ENCODE results near the gene PLA2G15. TPM values are rescaled to one million over a fixed set of nuclear protein-coding genes. Genes with fewer than 3 reads are reported as not detected.
A peak's percentile ranks its signal among the peaks of the same experiment; 100 is the strongest.

PLA2G15 gene
- total RNA-seq, 1 donor from 2014 or later: 29.6 TPM

- Mint-ChIP-seq H3K27ac (ENCODE audit: unreplicated experiment) (peak overlapping the region; percentile 77), H3K4me3 (ENCODE audit: unreplicated experiment) (no peak overlapping the region), H3K27me3 (ENCODE audit: low read depth) (no peaks in the 10 kb centered on the region), H3K36me3 (ENCODE audit: low read depth) (peaks cover 45% of the 10 kb centered on the region), H3K4me1 (ENCODE audit: low read depth) (peaks cover 33% of the 10 kb centered on the region), H3K9me3 (ENCODE audit: low read depth) (no peaks in the 10 kb centered on the region)
- TF ChIP-seq CTCF (IDR thresholded peaks at IDR 0.05): no peak
- DNase-seq (ENCODE audit: low spot score): no peak
Measured at GRCh38 chr16:68299571-68300453, 54.6 kb downstream of the PLA2G15 start.

GRCh38 chr16:68300734-68301459, 55.7 kb downstream of the PLA2G15 start:
- no peak overlapping the region for H3K4me3 Mint-ChIP-seq (ENCODE audit: unreplicated experiment)
- peak overlapping the region; percentile 54 for H3K27ac Mint-ChIP-seq (ENCODE audit: unreplicated experiment)
- H3K27me3 Mint-ChIP-seq (ENCODE audit: low read depth): no peaks in the 10 kb centered on the region
- peaks cover 33% of the 10 kb centered on the region for H3K4me1 Mint-ChIP-seq (ENCODE audit: low read depth)
- no peak for DNase-seq (ENCODE audit: low spot score)
- peaks cover 39% of the 10 kb centered on the region for H3K36me3 Mint-ChIP-seq (ENCODE audit: low read depth)
- no peak for TF ChIP-seq CTCF (IDR thresholded peaks at IDR 0.05)
- H3K9me3 Mint-ChIP-seq (ENCODE audit: low read depth): no peaks in the 10 kb centered on the region

GRCh38 chr16:68306633-68307032, 61.5 kb downstream of the PLA2G15 start:
- no peak for DNase-seq (ENCODE audit: low spot score)
- Mint-ChIP-seq H3K9me3 (ENCODE audit: low read depth) (no peaks in the 10 kb centered on the region), H3K4me1 (ENCODE audit: low read depth) (peaks cover 17% of the 10 kb centered on the region), H3K36me3 (ENCODE audit: low read depth) (peaks cover 21% of the 10 kb centered on the region), H3K27me3 (ENCODE audit: low read depth) (no peaks in the 10 kb centered on the region), H3K4me3 (ENCODE audit: unreplicated experiment) (no peak overlapping the region), H3K27ac (ENCODE audit: unreplicated experiment) (no peak overlapping the region)
- TF ChIP-seq CTCF (IDR thresholded peaks at IDR 0.05): no peak

GRCh38 chr16:68309799-68310198, 64.6 kb downstream of the PLA2G15 start:
- H3K27ac Mint-ChIP-seq (ENCODE audit: unreplicated experiment): peak overlapping the region; percentile 96
- no peaks in the 10 kb centered on the region for H3K9me3 Mint-ChIP-seq (ENCODE audit: low read depth)
- TF ChIP-seq CTCF (IDR thresholded peaks at IDR 0.05): no peak
- DNase-seq (ENCODE audit: low spot score): no peak
- no peaks in the 10 kb centered on the region for H3K27me3 Mint-ChIP-seq (ENCODE audit: low read depth)
- peaks cover 22% of the 10 kb centered on the region for H3K4me1 Mint-ChIP-seq (ENCODE audit: low read depth)
- peaks cover 9% of the 10 kb centered on the region for H3K36me3 Mint-ChIP-seq (ENCODE audit: low read depth)
- peak overlapping the region; percentile 94 for H3K4me3 Mint-ChIP-seq (ENCODE audit: unreplicated experiment)

- Mint-ChIP-seq H3K9me3 (ENCODE audit: low read depth) (no peaks in the 10 kb centered on the region), H3K27ac (ENCODE audit: unreplicated experiment) (peak overlapping the region; percentile 96), H3K27me3 (ENCODE audit: low read depth) (no peaks in the 10 kb centered on the region), H3K36me3 (ENCODE audit: low read depth) (peaks cover 7% of the 10 kb centered on the region), H3K4me1 (ENCODE audit: low read depth) (peaks cover 22% of the 10 kb centered on the region), H3K4me3 (ENCODE audit: unreplicated experiment) (peak overlapping the region; percentile 94)
- no peak for TF ChIP-seq CTCF (IDR thresholded peaks at IDR 0.05)
- no peak for DNase-seq (ENCODE audit: low spot score)
Measured at GRCh38 chr16:68310437-68310773, 65.2 kb downstream of the PLA2G15 start.

Data from chondrocyte (in vitro differentiated cells).